CD4-positive, alpha-beta T cell treated with Interleukin-6 for 4 hours (primary cell): Measurements from ENCODE around the gene SERPINC1.
"Not testable (repeated sequence)": the region's sequence is repeated elsewhere in the genome, so short reads cannot be mapped to it uniquely, and the experiment has no call there.

Experiments
- DNase-seq: peaks from one replicate; pipeline ENCODE4 v3.0.0-alpha.2; 2020; ENCODE audit warnings: mixed read lengths

The SERPINC1 gene

DNA sequence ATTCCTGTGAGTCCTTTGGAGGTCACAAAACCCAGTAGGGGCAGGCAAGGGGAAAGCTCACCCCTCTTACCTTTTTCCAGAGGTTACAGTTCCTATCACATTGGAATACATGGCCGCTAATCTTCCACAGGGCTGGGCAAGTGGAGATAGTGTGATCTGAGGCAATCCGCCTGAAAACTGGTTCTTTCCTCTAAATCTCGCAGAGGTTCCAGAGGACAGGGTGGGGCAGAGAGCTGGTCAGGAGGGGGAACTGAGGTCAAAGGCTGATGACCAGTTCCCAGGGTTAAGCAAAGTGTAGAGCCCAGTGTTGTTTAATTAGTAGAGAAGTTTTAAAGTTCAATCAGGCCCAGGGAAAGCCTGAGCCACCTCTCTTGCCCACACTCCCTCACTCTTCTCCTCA, at the start of gene SERPINC1:
Gene SERPINC1, minus strand, starts transcription at position 179 of the 400 bp plus-strand sequence. Its CDS starts 68 bp downstream, at position 111.
- DNase-seq, result no peak

DNA sequence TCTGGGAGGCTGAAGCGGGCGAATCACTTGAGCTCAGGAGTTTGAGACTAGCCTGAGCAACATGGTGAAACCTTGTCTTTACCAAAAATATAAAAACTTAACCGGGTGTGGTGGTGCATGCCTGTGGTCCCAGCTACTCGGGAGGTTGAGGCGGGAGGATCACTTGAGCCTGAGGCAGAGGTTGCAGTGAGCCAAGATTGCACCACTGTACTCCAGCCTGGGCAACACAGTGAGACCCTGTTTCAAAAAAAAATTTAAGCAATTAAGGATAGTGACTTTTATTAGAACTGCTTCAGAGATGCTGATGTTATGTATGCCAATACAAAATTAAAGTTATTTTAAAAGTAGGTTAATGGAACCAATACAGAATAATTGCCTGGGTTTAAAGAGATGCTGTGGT, 48.8 kb upstream of the SERPINC1 start:
- DNase-seq, result not testable (repeated sequence)

- no peak for DNase-seq
Measured at GRCh38 chr1:173963477-173963876, 46.4 kb upstream of the SERPINC1 start.

DNA sequence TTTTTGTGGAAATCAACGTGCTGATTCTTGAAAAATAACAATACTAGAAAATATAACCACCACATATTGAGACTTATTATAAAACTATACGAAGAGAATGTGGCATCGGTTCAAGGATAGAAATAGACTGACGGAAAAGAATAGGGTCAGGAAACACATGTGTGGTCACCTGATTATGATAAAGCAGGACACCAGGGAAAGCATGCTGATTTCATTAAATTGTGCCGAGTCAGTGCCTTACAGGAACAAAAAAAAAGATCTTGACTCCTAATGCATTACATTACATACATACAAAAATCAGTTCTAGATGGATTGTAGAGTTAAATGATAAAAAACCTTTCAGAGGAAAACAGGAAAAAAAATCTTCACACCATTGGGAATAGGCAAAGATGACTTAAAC, 43.5 kb upstream of the SERPINC1 start:
- DNase-seq, result no peak

DNA sequence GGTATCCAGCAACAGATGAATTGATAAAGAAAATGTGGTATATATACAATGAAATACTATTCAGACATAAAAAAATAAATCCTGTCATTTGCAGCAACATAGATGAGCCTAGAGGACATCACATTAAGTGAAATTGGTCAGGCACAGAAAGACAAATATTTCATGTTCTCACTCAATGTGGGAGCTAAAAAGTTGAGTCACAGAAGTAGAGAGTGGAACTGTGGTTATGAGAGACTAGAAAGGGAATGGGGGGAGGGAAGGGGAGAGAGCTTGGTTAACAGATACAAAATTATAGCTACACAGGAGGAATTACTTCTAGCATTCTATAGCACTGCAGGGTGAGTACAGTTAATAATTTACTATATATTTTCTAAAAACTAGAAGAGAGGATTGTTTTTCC, 37.1 kb upstream of the SERPINC1 start:
- DNase-seq, result no peak

DNA sequence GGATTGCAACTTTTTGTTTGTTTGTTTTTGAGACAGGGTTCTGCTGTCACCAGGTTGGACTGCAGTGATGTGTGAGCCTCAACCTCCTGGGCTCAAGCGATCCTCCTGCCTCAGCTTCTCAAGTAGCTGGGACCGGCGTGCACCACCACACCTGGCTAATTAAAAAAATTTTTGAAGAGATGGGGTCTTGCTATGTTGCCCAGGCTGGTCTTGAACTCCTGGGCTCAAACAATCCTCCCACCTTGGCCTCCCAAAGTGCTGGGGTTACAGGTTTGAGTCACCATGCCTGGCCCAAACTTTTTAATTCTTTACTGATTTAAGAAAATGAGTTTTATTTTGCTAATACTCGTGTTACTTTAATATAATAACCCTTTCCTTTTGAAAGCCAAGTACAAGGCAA, 31.5 kb upstream of the SERPINC1 start:
- DNase-seq, result no peak

DNA sequence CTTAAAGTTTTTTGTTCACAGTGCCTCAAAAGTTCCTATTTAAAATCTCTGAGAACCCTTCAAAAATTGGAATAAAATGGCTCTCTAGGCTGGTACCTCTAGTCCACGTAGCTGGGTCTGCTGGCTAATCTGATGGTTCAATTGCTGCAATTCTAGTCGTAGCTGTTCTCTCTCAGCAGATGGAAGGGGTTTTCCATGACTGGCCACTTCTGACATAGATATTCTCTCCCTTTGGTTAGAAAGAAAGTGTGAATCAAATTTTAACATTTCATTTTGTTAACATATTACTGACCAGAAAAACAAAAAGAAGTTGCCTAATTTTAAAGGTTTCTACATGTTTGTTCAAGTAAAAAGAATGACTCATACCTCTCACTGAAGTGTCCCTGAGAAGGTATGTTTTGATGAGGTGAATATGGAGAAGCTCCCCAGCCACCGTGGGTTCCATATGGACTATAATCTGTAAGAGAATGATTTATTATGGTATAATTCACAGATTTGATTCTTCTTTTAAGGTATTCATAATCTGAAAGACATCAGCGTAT, 29.3 kb upstream of the SERPINC1 start:
- DNase-seq, result no peak

- no peak for DNase-seq
Measured at GRCh38 chr1:173937062-173937461, 19.9 kb upstream of the SERPINC1 start.

DNA sequence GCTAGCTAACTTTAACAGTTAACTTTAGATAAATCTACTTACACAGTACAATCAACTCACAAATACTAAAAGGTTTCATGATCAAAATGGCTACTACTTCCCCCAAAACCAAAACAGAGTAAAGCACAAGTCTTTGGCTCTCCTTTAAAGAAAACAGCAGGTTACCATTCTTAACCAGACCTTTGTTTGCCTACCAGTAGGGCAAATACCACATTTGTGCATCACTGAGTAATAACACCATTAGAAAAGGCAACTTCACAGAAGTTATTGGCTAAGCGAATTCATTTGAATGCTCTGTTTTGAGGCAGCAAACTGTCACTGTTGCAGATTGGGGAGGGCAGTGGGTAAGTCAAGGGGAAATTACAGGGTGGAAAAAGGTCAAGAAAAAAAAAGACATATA, 17.3 kb upstream of the SERPINC1 start:
- DNase-seq, result no peak

- DNase-seq, result not testable (repeated sequence)
Measured at GRCh38 chr1:173930541-173930940, 13.4 kb upstream of the SERPINC1 start.

- no peak for DNase-seq
Measured at GRCh38 chr1:173925306-173926242, 8.4 kb upstream of the SERPINC1 start.

- DNase-seq, result no peak
Measured at GRCh38 chr1:173920861-173921260, 3.7 kb upstream of the SERPINC1 start.

DNA sequence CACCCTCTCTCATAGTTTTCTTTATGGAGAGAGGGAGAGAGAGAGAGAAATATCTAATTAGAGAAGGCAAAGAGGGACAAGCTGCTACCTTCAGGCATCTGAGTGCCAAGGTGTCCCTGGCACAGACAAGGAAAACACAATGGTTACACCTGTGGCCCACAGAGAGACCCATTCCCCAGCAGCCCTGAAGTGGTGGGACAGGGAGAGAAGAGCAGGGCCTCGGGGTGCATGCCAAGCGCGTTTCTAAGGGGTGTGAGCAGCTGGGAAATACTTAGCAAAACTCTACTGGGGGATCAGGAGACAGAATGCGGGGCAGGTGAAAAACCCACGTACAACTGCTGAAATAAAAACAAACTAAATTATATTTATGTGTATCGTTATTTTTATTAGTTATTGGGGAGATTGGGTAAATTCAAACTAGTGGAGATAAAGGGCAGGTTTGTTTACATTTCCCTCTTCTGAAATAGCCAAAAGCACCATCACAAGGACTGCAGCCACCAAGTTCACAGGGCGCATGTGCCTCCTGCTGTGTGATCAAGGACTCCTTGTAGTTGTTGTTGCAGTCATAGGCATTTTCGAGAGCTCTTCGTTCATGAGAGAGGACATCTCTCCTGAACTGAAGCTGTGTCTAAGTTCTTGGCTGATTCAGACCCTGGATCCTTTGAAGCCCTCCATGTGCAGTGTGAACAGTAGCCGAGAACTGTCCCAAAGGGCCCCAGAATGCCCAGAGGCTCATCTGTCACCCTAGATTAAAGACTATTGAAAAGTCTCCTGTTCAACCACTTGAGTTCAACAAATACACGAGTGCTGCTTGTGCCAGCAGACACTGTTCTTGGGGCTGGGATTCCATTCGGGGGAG, 737 bp upstream of the SERPINC1 start:
- no peak for DNase-seq

DNA sequence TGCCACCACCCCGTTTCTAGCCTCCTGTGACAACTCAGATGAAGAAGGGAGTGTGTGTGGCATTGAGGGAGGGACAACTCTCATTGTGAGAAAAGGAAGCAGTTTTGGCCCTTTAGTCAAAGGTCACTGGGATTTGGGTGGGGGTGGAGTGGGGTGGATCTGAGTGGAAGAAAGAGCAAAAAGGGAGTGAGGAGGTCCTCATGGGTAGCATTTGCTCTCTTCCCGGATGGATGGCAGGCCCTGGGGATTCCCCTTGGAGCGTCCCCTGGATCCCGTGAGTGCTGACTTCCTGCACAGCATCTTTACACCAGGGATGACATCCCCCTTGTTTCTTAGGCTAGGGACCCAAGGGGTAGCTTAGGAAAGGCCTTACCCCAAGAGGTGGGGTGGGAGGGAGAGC, 460 bp downstream of the SERPINC1 start:
- no peak for DNase-seq

DNA sequence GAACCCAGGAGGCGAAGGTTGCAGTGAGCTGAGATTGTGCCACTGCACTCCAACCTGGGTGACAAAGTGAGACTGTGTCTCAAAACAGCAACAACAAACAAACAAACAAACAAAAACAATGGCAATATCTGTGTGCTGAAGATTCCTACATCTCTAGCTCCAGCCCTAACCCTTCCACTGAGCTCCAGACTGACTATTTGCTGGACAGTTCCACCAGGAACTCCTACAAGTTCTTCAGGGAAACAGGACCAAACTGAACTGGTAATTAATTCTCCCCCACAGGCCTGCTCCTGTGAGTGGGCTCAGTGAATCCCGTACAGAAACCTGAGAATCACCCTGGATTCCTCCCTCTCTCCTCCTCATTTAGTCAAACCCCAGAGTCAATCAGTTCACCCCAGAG, 1.5 kb downstream of the SERPINC1 start:
- no peak for DNase-seq

- peak; percentile 25 for DNase-seq
Measured at GRCh38 chr1:173914366-173914871, 2.7 kb downstream of the SERPINC1 start.

DNA sequence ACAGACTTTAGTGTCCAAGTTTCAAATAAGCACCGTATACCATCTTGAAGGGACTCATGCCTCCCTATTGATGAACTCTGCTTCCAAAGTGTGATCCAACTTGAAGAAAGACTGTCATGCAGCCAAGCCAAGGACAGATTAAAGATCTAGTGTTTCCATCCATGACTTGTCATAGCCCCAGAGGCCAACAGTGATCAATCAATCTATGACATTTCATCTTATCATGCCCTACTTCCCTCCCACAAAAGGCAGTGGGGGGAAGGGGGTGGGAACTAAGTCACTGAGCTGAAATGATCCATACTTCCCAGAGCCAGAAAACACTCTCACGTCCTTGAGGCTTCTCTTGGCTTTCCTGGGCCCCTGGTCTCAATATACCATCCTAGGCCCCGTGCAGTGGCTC, 4.0 kb downstream of the SERPINC1 start:
- DNase-seq, result no peak

DNA sequence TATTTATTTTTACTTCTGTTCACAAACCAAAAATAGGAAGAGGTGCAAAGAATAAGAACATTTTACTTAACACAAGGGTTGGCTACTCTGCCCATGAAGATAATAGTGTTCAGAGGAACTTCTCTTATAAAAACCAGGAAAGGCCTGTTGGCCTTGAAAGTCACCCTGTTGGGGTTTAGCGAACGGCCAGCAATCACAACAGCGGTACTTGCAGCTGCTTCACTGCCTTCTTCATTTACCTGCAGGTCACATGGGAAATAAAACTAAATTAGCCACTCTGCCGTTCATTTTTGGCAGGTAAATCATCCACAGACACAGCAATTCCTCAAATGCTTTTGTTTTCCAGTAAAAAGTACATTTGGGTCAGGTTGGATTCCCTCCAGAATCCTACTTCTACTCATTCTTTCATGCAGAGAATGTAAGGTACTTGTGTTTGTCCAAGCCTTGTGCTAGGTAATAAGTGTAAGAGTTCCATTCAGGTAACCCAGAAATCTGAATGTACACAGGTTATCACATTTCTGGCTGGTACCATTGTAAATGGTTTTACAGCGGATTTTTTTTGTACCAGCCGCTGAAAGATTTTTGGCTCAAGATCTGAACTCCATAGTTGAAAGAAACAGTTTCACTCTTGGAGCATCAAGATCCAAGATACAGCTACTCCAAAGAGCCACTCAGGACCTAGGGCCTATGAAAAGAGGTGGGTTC, 13.1 kb downstream of the SERPINC1 start:
- no peak for DNase-seq

DNA sequence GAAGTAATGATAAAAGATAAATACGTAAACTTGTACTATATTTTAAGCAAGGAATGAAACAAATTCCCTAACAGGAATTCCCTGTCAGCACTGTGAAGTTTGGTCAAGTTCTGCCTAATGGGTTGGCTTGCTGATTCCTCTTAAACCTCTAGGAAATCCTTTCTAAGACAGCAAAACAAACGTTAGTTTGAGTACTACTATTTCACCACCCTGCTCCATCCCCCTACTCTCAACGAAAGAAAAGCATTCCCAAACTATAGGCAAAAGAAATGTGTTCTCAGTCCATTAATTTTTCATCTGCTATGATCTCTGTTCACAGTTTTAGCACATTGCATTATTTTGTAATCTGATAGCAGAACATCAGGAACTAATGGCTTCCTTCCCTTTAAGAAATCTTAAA, 16.1 kb downstream of the SERPINC1 start:
- no peak for DNase-seq

DNA sequence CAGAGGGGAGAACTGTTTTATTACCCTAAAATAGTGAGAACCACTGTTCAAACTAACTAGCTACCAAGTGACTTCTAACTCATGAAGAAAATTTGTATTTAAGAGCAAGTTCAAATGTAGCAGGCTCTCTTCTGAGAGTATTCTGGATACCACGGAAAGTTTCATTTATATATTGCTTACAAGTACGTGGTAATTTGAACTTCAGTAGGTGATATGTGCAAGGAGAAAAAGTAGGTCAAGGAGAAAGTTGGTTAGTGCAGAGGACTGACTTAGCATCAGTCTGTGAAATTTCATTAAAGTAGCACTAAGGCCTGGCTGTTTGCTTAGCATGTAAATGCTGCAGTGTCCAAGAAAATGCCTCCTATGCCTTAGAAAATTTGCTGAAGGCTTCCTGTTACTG, 16.7 kb downstream of the SERPINC1 start:
- DNase-seq, result no peak

DNA sequence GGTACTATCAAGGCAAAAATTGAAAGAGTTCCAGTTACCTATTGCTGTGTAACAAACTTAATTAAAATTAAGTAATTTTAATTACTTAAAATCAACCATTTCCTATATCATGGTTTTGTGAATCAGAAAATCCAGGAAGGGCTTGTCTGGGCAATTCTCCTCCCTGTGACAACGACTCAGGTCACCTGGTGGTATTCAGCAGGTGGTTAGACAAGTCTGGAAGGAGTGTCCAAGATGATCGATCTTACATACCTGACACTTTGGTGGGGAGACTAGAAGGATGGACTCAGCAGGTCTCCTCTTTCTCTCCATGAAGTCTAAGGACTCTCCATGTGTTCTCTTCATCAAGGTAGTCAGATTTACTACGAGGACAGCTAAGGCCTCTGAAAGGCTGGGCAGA, 22.9 kb downstream of the SERPINC1 start:
- no peak for DNase-seq

GRCh38 chr1:173893611-173894010, 23.5 kb downstream of the SERPINC1 start:
- DNase-seq, result no peak

- DNase-seq, result no peak
Measured at GRCh38 chr1:173889885-173890284, 27.2 kb downstream of the SERPINC1 start.
